KOPT-K1 (cell line): Measurements from ENCODE around the gene CELF5.
"Not testable (repeated sequence)": the region's sequence is repeated elsewhere in the genome, so short reads cannot be mapped to it uniquely, and the experiment has no call there.

Experiments
- H3K27ac ChIP-seq: fragments of 200-600 bp; sonication (generic); 2 replicates; pipeline ENCODE4 v1.5.1; 2016; ENCODE audit warnings: antibody characterized with exemption, mild to moderate bottlenecking, low read depth, low read length; ENCODE audit not compliant: poor library complexity, severe bottlenecking
- H3K36me3 ChIP-seq: fragments of 200-600 bp; sonication (generic); 2 replicates; pipeline ENCODE4 v1.5.1; 2017; ENCODE audit warnings: antibody characterized with exemption, mild to moderate bottlenecking, low read length, moderate library complexity; ENCODE audit not compliant: insufficient read depth
- H3K9me3 ChIP-seq: fragments of 200-600 bp; sonication (generic); 2 replicates; pipeline ENCODE4 v1.5.1; 2017; ENCODE audit warnings: antibody characterized with exemption, low read length, mild to moderate bottlenecking; ENCODE audit not compliant: insufficient read depth, poor library complexity, severe bottlenecking

Gene CELF5

DNA sequence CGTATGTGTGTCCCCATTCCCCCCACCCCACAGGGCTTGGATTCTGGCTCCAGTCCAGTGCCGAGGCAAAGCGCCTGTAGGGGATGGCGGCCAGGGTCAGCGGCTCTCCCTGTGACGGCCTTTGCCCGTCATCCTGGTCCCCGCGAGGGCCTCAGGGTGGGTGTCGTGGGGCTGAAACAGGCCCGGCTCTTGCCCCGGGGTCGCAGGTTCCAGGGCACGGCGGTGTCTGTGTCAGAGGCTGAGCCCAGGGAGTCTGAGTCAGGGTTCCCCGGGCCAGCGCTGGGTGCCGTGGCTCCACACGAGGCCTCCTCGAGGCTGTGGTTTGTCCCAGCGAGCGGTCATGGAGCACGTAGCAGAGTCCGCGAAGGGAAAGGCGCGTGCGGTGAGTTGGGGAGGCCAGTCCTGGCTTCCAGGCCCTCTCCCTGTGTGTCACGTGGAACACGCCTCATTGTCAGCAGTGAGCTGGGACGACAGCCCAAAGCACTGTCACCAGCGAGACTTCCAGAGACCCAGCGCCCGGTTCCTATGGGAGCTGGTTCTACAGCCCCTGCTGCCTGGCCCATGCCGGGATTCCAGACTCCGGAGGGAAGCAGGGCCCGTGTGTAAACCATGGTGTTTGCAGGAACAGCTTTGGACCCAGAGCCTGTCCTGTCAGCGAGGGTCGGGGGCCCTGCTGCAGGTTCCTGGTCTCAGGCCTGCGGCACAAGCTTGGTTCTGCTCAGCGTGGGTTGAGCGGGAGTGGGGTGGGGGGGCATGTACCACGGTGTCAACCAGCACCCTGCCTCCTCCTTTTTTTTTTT lies 25.4 kb upstream of the CELF5 start:
- H3K36me3 ChIP-seq: peaks cover 76% of the 10 kb centered on the region
- no peak overlapping the region for H3K27ac ChIP-seq
- no peaks in the 10 kb centered on the region for H3K9me3 ChIP-seq

- Histone ChIP-seq H3K27ac (no peak overlapping the region), H3K36me3 (peaks cover 76% of the 10 kb centered on the region)
Observed at GRCh38 chr19:3201072-3201700, 23.3 kb upstream of the CELF5 start.

GRCh38 chr19:3201911-3202310 lies 22.6 kb upstream of the CELF5 start:
- Histone ChIP-seq H3K27ac (no peak overlapping the region), H3K9me3 (no peaks in the 10 kb centered on the region), H3K36me3 (peaks cover 75% of the 10 kb centered on the region)

More at GRCh38 chr19:3201072-3201700, 23.3 kb upstream of the CELF5 start:
- H3K9me3 ChIP-seq: no peaks in the 10 kb centered on the region

- no peaks in the 10 kb centered on the region for H3K9me3 ChIP-seq
- no peak overlapping the region for H3K27ac ChIP-seq
- H3K36me3 ChIP-seq: peaks cover 76% of the 10 kb centered on the region
Observed at GRCh38 chr19:3202346-3202745, 22.1 kb upstream of the CELF5 start.

DNA sequence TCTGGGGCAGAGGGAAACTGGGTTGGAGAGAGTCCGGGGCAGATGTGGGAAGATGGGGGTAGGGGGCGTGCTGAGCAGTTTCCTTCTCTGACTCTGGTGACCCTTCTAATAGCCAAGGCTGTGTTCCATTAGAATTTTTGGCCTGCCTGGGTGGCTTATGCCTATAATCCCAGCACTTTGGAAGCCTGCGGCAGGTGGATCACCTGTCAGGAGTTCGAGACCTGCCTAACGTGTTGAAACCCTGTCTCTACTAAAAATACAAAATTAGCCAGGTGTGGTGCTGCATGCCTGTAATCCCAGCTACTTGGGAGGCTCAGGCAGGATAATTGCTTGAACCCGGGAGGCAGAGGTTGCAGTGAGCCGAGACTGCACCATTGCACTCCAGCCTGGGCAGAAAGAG lies 21.6 kb upstream of the CELF5 start:
- peaks cover 79% of the 10 kb centered on the region for H3K36me3 ChIP-seq
- H3K9me3 ChIP-seq, H3K27ac ChIP-seq: not testable (repeated sequence)

GRCh38 chr19:3203805-3204645 lies 20.4 kb upstream of the CELF5 start:
- peaks cover 80% of the 10 kb centered on the region for H3K36me3 ChIP-seq
- H3K9me3 ChIP-seq: no peaks in the 10 kb centered on the region
- H3K27ac ChIP-seq: no peak overlapping the region

- no peaks in the 10 kb centered on the region for H3K9me3 ChIP-seq
- no peak overlapping the region for H3K27ac ChIP-seq
- peaks cover 82% of the 10 kb centered on the region for H3K36me3 ChIP-seq
Observed at GRCh38 chr19:3204646-3205275, 19.7 kb upstream of the CELF5 start.

GRCh38 chr19:3206216-3206953 lies 18.1 kb upstream of the CELF5 start:
- peaks cover 76% of the 10 kb centered on the region for H3K36me3 ChIP-seq
- no peaks in the 10 kb centered on the region for H3K9me3 ChIP-seq
- H3K27ac ChIP-seq: no peak overlapping the region

DNA sequence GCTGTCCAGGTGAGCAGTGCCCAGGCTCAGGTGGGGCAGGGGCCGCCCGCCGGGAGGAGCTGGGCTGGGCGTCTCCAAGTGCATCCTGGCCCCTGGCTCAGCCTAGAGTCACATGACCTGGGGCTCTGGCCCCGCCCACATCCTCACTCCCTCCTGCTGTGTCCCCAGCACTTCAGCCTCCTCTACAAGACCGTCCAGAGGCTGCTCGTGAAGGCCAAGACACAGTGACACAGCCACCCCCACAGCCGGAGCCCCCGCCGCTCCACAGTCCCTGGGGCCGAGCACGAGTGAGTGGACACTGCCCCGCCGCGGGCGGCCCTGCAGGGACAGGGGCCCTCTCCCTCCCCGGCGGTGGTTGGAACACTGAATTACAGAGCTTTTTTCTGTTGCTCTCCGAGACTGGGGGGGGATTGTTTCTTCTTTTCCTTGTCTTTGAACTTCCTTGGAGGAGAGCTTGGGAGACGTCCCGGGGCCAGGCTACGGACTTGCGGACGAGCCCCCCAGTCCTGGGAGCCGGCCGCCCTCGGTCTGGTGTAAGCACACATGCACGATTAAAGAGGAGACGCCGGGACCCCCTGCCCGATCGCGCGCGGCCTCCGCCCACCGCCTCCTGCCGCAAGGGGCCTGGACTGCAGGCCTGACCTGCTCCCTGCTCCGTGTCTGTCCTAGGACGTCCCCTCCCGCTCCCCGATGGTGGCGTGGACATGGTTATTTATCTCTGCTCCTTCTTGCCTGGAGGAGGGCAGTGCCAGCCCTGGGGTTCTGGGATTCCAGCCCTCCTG lies 16.8 kb upstream of the CELF5 start:
- H3K36me3 ChIP-seq: peaks cover 66% of the 10 kb centered on the region
- no peaks in the 10 kb centered on the region for H3K9me3 ChIP-seq
- H3K27ac ChIP-seq: no peak overlapping the region

- H3K9me3 ChIP-seq: no peaks in the 10 kb centered on the region
- H3K27ac ChIP-seq: no peak overlapping the region
- H3K36me3 ChIP-seq: peaks cover 57% of the 10 kb centered on the region
Observed at GRCh38 chr19:3208317-3209207, 15.9 kb upstream of the CELF5 start.

DNA sequence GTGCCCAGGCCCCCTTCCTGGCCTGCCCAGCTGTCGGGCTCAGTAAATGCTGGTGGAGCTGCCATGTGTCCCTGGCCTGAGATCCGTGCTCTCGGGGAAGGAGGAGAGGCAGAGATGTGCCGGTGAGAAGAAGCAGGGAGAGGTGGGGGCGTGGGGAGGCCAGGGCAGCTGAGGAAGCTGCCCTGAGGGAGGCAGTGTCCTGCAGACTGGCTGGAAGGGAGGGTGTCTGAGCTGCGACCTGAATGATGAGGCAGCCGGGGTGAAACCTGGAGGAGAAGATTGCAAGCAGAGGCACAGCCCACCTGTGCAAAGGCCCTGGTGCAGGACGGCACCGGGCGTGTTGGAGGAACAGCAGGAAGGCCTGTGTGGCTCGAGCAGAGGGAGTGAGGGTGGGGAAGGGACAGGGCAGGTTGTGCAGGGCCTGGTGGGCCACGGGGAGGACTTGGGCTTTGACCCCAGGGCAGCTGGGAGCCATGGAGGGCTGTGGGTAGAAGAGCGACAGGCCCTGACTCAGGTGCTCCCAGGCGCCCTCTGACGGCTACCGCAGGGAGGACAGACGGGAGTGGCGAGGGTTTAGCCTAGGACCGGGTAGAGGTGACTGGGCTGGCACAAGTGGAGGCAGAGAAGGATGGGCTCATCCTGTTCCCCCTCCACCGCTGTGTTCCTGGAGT lies 14.0 kb upstream of the CELF5 start:
- Histone ChIP-seq H3K9me3 (no peaks in the 10 kb centered on the region), H3K36me3 (peaks cover 38% of the 10 kb centered on the region), H3K27ac (no peak overlapping the region)

- Histone ChIP-seq H3K27ac (no peak overlapping the region), H3K36me3 (peaks cover 34% of the 10 kb centered on the region), H3K9me3 (no peaks in the 10 kb centered on the region)
Observed at GRCh38 chr19:3211191-3211590, 13.3 kb upstream of the CELF5 start.

- no peak overlapping the region for H3K27ac ChIP-seq
- peaks cover 15% of the 10 kb centered on the region for H3K36me3 ChIP-seq
- H3K9me3 ChIP-seq: no peaks in the 10 kb centered on the region
Observed at GRCh38 chr19:3213159-3213558, 11.3 kb upstream of the CELF5 start.
